PFSK-1 (cell line): ENCODE data around the gene IFRD1.

Experiments
- FOXP2 ChIP-seq: optimal IDR thresholded peaks from 2 replicates; pipeline ENCODE3; 2011; ENCODE audit warnings: borderline replicate concordance, control low read depth, inconsistent platforms; ENCODE audit not compliant: insufficient read depth; ENCODE audit errors: extremely low read length, extremely low read depth
- POLR2AphosphoS5 ChIP-seq: IDR thresholded peaks from 2 replicates; pipeline ENCODE4 v1.6.1; 2012; ENCODE audit warnings: low read depth, mild to moderate bottlenecking, control low read depth, low read length, moderate library complexity
- SIN3A ChIP-seq: IDR thresholded peaks from 2 replicates; pipeline ENCODE4 v1.6.1; 2012; ENCODE audit warnings: mild to moderate bottlenecking, low read length, moderate library complexity, borderline replicate concordance; ENCODE audit not compliant: insufficient read depth
- TAF1 ChIP-seq: IDR thresholded peaks from 2 replicates; pipeline ENCODE4 v1.6.1; 2012; ENCODE audit warnings: low read length, control low read depth, borderline replicate concordance; ENCODE audit not compliant: insufficient read depth
- TF ChIP-seq, protein P1 (sequence below), 2 experiments: IDR thresholded peaks; 2 replicates each; pipeline versions ENCODE4 v1.6.1 to v1.8.0; 2011 to 2012; ENCODE audit warnings: low read depth in 2 of 2, low read length in 2 of 2, control low read depth in 1 of 2, inconsistent platforms in 1 of 2, mild to moderate bottlenecking in 1 of 2, moderate library complexity in 1 of 2; ENCODE audit not compliant: insufficient read depth in 1 of 2

The IFRD1 gene

DNA sequence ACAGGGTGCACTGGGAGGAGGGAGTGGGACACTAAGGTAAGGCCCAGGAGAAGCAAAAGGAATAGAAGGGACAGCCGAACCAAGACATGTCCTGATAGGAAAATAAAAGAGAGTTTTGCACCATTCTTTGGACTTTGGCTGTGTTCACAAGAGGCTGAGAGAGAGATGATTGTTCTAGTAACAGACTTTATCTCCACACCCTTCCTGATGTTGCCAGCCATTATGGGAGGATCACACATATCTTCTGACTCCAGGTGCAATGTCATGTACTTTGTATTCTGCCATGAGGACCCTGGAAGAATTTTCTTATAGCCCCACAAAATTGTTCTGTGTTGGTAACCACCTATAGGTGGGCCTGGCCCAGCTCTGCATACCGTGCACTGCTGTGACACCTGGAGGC lies 41.9 kb downstream of the IFRD1 start:
- TF ChIP-seq TAF1 (no peak), POLR2AphosphoS5 (no peak), FOXP2 (no peak), SIN3A (no peak)
- TF ChIP-seq, protein P1, sequence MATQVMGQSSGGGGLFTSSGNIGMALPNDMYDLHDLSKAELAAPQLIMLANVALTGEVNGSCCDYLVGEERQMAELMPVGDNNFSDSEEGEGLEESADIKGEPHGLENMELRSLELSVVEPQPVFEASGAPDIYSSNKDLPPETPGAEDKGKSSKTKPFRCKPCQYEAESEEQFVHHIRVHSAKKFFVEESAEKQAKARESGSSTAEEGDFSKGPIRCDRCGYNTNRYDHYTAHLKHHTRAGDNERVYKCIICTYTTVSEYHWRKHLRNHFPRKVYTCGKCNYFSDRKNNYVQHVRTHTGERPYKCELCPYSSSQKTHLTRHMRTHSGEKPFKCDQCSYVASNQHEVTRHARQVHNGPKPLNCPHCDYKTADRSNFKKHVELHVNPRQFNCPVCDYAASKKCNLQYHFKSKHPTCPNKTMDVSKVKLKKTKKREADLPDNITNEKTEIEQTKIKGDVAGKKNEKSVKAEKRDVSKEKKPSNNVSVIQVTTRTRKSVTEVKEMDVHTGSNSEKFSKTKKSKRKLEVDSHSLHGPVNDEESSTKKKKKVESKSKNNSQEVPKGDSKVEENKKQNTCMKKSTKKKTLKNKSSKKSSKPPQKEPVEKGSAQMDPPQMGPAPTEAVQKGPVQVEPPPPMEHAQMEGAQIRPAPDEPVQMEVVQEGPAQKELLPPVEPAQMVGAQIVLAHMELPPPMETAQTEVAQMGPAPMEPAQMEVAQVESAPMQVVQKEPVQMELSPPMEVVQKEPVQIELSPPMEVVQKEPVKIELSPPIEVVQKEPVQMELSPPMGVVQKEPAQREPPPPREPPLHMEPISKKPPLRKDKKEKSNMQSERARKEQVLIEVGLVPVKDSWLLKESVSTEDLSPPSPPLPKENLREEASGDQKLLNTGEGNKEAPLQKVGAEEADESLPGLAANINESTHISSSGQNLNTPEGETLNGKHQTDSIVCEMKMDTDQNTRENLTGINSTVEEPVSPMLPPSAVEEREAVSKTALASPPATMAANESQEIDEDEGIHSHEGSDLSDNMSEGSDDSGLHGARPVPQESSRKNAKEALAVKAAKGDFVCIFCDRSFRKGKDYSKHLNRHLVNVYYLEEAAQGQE (IDR thresholded peaks at IDR 0.05; ENCODE audit: insufficient read depth in 1 of 2, low read depth in 2 of 2, low read length in 2 of 2): no peak

DNA sequence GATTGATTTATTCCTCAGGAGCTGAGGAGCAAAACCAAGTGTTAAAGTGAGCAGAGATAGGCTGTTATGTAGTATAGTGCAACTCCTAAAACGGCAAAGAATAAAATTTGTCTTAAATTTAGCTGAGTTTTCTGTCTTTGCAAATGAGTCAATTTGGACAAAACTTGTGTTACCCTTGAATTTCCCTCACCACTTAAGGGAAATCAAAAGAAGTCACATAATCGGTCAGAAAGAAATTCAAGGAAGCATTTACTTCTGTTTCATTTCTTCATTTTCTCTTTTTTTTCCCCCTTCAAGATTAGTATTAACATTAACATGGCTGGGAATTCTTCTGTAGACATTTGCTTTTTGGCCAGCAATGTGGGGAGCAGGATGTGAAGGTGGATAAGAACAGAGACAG lies 44.4 kb downstream of the IFRD1 start:
- no peak for TF ChIP-seq FOXP2
- TF ChIP-seq POLR2AphosphoS5: no peak
- TF ChIP-seq, protein P1 (IDR thresholded peaks at IDR 0.05; ENCODE audit: insufficient read depth in 1 of 2, low read depth in 2 of 2, low read length in 2 of 2): no peak
- TF ChIP-seq TAF1: no peak
- TF ChIP-seq SIN3A: no peak

DNA sequence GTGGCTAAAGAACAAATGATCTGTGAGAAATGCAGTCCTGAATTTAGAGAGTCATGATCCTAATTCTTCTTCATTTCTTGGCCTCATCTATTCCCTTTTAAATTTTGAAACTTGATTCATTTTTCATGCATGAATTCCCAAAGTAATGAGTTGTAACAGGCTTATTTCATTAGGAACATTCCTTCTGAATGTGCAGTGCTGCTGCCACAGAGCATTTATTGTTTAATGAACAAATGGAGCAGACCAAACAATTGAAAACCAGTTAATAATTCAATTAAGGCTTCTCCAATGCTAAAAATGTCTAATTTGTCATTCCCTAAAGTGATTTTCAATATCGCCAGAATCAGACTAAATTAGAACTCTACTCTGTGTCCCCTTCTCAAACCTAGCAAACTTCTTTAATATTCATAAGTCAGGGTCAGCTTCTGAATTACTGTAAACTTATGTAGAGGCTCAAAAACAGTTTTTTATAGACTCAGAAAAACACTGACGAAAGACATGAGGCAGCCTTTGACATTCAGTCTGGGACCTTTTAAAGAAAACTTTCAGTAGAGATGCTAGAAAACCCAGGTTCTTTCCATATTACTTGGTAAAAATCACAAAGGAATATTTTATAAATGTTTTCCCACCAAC lies 45.0 kb downstream of the IFRD1 start:
- no peak for TF ChIP-seq SIN3A
- TF ChIP-seq FOXP2: no peak
- no peak for TF ChIP-seq TAF1
- no peak for TF ChIP-seq POLR2AphosphoS5
- TF ChIP-seq, protein P1 (IDR thresholded peaks at IDR 0.05; ENCODE audit: insufficient read depth in 1 of 2, low read depth in 2 of 2, low read length in 2 of 2): no peak

DNA sequence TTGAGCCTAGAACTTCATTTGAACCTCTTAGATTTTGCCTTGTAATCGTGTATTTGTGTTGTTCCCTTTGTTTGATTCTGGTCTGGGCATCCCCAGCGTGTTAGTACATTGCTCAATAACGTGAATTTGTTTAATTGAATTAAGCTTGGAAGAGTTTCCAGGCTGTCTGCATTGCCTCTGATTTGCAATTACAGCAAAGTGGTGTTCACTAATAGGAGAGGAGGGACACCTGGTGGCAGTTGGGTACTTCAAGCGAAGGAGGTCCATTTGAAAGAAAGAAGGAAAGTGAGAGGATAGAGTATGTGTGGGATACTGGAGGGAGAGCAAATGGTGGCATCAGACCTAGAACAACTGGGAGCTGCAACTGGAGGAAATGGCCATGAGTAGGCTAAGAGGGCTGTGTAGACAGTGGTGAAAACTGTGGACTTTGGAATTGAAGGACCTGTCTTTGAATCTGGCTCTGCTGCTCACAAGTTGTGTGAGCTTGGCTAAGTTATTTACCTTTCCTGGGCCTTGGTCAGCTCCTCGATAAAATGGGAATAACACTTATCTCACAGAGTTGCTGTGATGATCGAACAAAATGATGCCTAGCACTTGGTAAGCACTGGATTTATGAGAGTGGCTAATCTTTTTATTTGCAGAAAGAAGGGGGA lies 45.7 kb downstream of the IFRD1 start:
- TF ChIP-seq TAF1 (no peak), POLR2AphosphoS5 (no peak), FOXP2 (no peak), SIN3A (no peak)
- TF ChIP-seq, protein P1 (IDR thresholded peaks at IDR 0.05; ENCODE audit: insufficient read depth in 1 of 2, low read depth in 2 of 2, low read length in 2 of 2): no peak
